Subcutaneous abdominal adipose tissue (tissue), 5 donors: ENCODE measurements around the gene ARHGEF10L.
"Not testable (repeated sequence)": the region's sequence is repeated elsewhere in the genome, so short reads cannot be mapped to it uniquely, and the experiment has no call there.

Source experiments
- H3K27ac ChIP-seq: one replicate; pipeline ENCODE4 v1.7.0; 2013; ENCODE audit warnings: low read depth, mild to moderate bottlenecking, inconsistent platforms, low read length, moderate library complexity
- H3K27me3 ChIP-seq, 5 donors: one replicate each; pipeline ENCODE4 v1.7.0; 2013; ENCODE audit warnings: low read length in 5 of 5, inconsistent platforms in 1 of 5; ENCODE audit not compliant: control insufficient read depth in 5 of 5, insufficient read depth in 4 of 5
- H3K36me3 ChIP-seq, 5 donors: one replicate each; pipeline ENCODE4 v1.7.0; 2013; ENCODE audit warnings: low read length in 5 of 5; ENCODE audit not compliant: control insufficient read depth in 5 of 5, insufficient read depth in 5 of 5
- H3K4me1 ChIP-seq, 5 donors: one replicate each; pipeline ENCODE4 v1.7.0; 2013; ENCODE audit warnings: low read length in 5 of 5, mild to moderate bottlenecking in 3 of 5, moderate library complexity in 1 of 5; ENCODE audit not compliant: control insufficient read depth in 5 of 5, insufficient read depth in 5 of 5
- H3K4me3 ChIP-seq, 5 donors: one replicate each; pipeline ENCODE4 v1.7.0; 2013; ENCODE audit warnings: low read length in 5 of 5, low read depth in 1 of 5
- H3K9ac ChIP-seq, 5 donors: one replicate each; pipeline ENCODE4 v1.7.0; 2013; ENCODE audit warnings: low read length in 5 of 5, mild to moderate bottlenecking in 4 of 5, moderate library complexity in 3 of 5
- H3K9me3 ChIP-seq, 5 donors: one replicate each; pipeline ENCODE4 v1.7.0; 2013; ENCODE audit warnings: low read length in 5 of 5; ENCODE audit not compliant: control insufficient read depth in 5 of 5
- donor health status: healthy.
- donor health status: healthy.
- donor health status: healthy.
- donor health status: healthy.
- donor health status: healthy.

Gene ARHGEF10L

DNA sequence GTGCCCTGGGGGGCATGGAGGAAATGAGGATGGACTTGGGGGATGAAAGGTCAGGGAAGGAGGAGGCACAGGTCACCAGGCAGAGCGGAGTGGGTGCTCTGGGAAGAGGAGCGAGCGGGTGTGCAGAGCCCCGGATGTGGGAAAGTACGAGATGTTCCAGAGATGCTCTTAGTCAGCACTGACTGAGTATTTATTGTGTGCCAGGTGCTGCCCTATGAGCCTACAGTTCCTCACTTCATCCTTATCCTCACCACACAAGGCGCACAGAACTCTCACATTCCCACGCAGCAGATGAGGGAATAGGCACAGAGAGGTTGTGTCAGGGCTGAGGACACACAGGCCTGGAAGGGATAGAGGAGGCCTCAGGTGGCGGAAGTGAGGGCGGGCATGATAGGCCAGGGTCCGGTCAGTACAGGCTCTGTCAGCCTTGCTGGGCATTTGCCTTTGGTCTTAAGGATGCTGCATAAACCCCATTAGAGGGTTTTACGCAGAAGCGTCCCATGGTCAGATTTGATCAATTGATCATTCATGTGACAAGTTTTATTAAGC lies 77.3 kb downstream of the ARHGEF10L start:
- no peaks in the 10 kb centered on the region for H3K9me3 ChIP-seq
- peaks cover 0 to 68% (median 31%) of the 10 kb centered on the region in 5 donors for H3K4me1 ChIP-seq
- H3K27ac ChIP-seq: no peak overlapping the region
- H3K27me3 ChIP-seq: peaks cover 0 to 3% (median 0%) of the 10 kb centered on the region in 5 donors
- H3K36me3 ChIP-seq: peaks cover 0 to 78% (median 32%) of the 10 kb centered on the region in 5 donors
- H3K9ac ChIP-seq: no peak overlapping the region
- H3K4me3 ChIP-seq: no peak overlapping the region

DNA sequence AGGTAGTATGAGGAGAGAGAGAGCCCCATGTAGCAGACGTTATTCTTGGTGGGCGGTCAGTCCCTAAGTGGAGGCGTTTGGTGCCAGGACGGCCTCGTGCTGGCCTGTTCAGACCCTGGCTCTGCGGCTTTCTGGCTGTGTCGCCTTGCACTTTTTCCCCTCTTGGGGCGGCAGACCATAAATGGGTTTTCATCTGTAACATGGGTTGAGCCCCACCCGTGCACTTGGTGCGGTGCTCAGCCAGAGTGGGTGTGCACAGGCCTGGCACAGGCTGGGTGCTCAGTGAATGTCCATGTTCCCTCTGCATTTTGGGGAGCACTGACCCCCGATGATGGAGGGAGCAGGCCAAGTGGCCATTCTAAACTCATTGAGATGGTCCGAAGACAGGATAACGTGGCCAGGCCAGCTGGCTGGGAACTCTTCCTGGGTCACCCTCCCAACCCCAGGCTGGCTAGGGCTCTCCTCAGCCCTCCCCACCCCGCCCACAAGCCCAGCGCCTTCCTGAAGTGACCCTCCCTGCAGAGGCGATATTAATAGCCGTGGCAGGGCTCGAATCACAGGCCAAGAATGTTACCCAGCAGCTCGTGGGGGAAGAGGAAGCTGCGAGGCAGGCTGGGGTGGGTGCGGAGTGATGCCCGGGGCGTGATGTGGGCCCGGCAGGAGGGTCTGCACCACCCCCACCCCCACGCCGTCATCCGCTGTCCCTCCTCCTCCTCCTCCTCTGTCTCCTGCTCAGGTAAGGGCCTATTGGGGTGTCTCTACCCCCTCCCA lies 78.5 kb downstream of the ARHGEF10L start:
- Histone ChIP-seq H3K9ac (peak overlapping the region in 3 of 5 donors; percentile 31 to 52 (median 35)), H3K4me1 (peaks cover 0 to 68% (median 31%) of the 10 kb centered on the region in 5 donors)

DNA sequence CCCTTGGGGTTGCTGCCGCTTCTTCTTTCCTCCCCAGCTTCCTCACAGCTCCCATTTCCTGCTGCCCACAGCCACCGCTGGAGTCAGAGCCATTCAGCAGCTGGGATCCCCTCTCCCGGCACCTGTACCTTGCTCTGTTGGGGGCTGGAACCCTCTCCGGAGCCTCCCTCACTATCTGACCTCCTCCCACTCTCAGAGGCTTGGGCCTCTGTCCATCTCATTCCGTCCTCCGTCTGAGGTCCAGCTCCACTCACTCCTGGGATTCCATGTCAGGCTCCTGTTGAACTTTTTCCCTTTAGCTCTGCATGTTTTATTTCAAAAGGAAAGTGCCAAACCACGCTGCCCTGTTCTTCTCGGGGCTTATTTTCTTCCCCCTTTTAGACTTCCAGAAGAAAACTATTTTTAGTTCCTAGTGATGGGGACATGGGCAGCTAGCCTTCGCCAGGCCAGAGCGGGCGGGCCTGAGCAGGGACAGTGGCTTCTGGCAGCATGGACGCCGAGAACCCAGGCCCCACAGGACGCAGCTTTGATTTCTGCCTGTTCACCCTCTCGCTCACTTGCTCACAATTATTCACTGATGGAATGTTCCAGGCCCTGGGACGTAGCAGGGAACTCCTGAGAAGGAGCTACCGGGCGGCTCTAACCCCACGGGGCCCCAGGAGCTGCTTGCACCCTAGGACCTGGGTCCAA lies 79.2 kb downstream of the ARHGEF10L start:
- Histone ChIP-seq H3K9me3 (no peaks in the 10 kb centered on the region), H3K27ac (no peak overlapping the region), H3K4me1 (peaks cover 0 to 72% (median 25%) of the 10 kb centered on the region in 5 donors), H3K36me3 (peaks cover 0 to 84% (median 44%) of the 10 kb centered on the region in 5 donors), H3K27me3 (peaks cover 0 to 3% (median 0%) of the 10 kb centered on the region in 5 donors), H3K4me3 (peak overlapping the region; percentile 39 to 60 (median 39)), H3K9ac (peak overlapping the region in 3 of 5 donors; percentile 31 to 52 (median 35))

More for the DNA sequence above, 78.5 kb downstream of the ARHGEF10L start:
- H3K36me3 ChIP-seq: peaks cover 0 to 80% (median 42%) of the 10 kb centered on the region in 5 donors
- no peak overlapping the region for H3K27ac ChIP-seq
- H3K4me3 ChIP-seq: peak overlapping the region; percentile 39 to 60 (median 39)
- no peaks in the 10 kb centered on the region for H3K9me3 ChIP-seq
- H3K27me3 ChIP-seq: peaks cover 0 to 3% (median 0%) of the 10 kb centered on the region in 5 donors

DNA sequence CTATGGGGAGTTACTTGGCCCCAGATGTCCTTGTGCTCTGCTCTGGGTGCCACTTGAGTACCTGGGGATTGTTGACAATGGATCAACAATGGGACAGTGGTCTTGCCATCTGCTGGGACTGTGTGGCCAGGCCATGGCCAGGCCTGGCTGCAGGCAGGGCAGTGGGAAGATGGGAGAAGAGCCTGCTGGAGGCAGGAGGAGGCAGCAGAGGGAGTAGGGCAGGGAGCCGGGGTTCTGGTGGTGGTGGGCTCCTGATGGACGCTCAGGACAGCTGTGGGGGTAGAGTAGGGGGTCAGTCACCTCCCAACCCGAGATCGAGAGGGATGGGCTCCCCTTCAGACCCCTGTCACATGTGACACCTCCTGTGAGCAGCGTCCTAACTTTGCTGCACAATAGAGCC lies 81.0 kb downstream of the ARHGEF10L start:
- Histone ChIP-seq H3K9ac (peak overlapping the region in 1 of 5 donors; percentile 35), H3K36me3 (peaks cover 0 to 92% (median 55%) of the 10 kb centered on the region in 5 donors), H3K4me3 (peak overlapping the region in 2 of 5 donors; percentile 6 to 60), H3K27ac (no peak overlapping the region), H3K4me1 (peaks cover 8 to 71% (median 36%) of the 10 kb centered on the region in 5 donors), H3K9me3 (no peaks in the 10 kb centered on the region), H3K27me3 (peaks cover 0 to 3% (median 0%) of the 10 kb centered on the region in 5 donors)

DNA sequence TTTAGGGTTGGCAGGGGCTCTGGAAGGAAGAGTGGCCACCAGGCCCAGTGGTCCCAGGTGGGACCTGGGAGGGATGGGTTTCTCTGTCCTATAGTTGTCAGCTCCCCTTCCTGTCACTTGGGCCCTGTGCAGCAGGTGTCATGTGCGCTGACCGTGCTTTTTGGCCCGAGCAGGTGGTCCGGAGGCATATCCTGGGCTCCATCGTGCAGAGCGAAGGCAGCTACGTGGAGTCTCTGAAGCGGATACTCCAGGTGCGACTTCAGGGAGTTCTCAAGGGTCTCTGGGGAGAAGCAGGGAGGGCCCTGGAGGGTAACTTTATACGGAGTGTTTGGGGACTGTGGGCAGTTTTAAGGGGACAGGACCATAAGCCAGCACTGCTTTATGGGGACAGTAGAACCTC lies 82.2 kb downstream of the ARHGEF10L start:
- H3K27ac ChIP-seq: no peak overlapping the region
- H3K36me3 ChIP-seq: peaks cover 0 to 92% (median 63%) of the 10 kb centered on the region in 5 donors
- H3K27me3 ChIP-seq: no peaks in the 10 kb centered on the region
- H3K4me1 ChIP-seq: peaks cover 8 to 59% (median 25%) of the 10 kb centered on the region in 5 donors
- H3K9me3 ChIP-seq: no peaks in the 10 kb centered on the region
- H3K9ac ChIP-seq: no peak overlapping the region
- H3K4me3 ChIP-seq: no peak overlapping the region

DNA sequence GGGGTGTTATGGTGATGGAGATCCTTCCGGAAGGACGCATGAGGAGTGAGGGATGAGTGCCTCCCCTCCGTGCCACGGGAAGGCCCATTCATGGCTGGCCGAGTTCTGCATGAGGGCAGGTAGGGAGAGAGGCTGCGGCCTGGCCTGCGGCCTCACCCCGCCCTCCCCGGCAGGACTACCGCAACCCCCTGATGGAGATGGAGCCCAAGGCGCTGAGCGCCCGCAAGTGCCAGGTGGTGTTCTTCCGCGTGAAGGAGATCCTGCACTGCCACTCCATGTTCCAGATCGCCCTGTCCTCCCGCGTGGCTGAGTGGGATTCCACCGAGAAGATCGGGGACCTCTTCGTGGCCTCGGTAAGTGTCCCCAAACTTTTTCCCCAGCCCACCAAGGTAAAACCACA lies 83.3 kb downstream of the ARHGEF10L start:
- Histone ChIP-seq H3K27me3 (no peaks in the 10 kb centered on the region), H3K27ac (no peak overlapping the region), H3K9me3 (no peaks in the 10 kb centered on the region), H3K36me3 (peaks cover 0 to 92% (median 69%) of the 10 kb centered on the region in 5 donors), H3K4me1 (peaks cover 8 to 51% (median 21%) of the 10 kb centered on the region in 5 donors), H3K9ac (no peak overlapping the region), H3K4me3 (no peak overlapping the region)

DNA sequence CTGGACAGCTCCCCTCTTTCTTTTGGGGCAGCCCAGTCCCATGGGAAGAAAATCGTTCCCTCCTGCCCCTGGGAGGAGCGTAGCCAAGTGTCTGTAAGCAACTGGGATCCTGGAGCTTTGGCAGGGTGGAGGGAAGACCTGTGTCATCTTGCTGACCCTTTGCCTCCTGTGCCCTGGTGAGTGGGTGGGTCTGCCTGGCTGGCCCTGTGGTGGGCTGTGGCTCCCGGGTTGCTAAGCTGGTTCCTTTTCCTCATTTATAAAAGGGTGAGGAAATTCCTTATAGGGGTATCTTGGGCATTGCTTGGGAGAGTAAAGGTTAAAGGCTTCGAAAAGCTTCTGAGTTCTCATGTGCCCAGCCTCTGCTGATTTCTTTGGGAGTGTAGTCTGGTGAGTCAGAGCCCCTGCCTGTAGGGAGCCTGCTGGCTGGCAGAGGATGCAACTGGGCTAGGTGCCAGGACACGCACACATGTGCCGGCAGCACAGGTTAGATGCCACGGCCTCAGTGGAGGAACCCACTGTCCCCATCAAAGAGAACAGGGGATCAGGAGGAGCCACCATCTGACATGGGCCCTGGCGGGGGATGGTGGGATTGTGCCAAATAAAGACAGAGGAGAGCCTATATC lies 85.2 kb downstream of the ARHGEF10L start:
- Histone ChIP-seq H3K27me3 (no peaks in the 10 kb centered on the region), H3K9me3 (no peaks in the 10 kb centered on the region), H3K4me1 (peaks cover 8 to 51% (median 24%) of the 10 kb centered on the region in 5 donors), H3K36me3 (peaks cover 0 to 88% (median 57%) of the 10 kb centered on the region in 5 donors), H3K27ac (peak overlapping the region; percentile 41), H3K4me3 (peak overlapping the region in 1 of 5 donors; percentile 8), H3K9ac (peak overlapping the region in 1 of 5 donors; percentile 16)

DNA sequence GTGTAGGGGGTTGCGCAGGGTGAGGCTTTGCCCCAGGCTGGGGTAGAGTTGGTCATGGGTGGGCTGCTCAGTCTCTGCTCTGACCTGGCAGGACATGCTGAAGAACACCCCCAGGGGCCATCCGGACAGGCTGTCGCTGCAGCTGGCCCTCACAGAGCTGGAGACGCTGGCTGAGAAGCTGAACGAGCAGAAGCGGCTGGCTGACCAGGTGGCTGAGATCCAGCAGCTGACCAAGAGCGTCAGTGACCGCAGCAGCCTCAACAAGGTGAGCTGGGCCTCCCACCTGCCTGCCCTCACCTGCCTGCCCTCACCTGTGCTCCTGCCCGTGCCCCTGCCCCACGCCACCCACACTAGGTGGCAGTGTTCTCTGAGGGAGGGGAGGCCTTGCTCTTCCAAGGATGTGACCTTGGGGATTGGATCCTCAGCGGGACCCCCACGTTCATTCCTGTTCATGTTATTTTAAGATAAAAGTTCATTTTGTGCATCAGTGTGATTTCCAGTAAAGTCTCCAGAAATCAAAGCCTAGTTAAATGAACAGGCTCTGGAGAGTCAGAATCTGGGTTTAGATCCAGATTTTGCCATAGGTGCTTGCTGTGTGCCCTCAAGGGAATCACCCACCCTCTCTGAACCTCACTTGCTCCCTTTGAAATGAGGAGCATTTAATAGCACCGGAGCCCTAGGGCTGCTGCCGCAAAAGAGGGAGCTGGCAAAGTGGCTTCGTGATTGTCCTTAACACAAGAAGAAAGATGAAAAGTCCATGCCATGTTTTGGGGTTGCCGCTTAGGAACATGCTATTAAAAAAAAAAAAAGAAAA lies 87.9 kb downstream of the ARHGEF10L start:
- peaks cover 11 to 65% (median 49%) of the 10 kb centered on the region in 5 donors for H3K4me1 ChIP-seq
- H3K27ac ChIP-seq: no peak overlapping the region

DNA sequence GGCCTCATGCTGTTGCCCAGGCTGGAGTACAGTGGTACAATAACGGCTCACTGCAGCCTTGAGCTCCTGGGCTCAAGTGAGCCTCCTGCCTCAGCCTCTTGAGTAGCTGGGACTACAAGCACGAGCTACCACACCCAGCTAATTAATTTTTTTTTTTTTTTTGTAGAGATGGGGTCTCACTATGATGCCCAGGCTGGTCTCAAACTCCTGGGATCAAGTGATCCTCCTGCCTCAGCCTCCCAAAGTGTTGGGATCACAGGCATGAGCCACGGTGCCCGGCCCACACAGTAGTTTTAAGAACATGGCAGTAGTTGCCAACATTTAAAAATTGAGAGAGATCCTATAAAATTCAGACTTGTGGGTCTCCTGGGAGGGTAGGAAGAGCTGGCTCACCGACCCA lies 89.5 kb downstream of the ARHGEF10L start:
- Histone ChIP-seq H3K4me1 (peaks cover 11 to 70% (median 55%) of the 10 kb centered on the region in 5 donors), H3K36me3 (peaks cover 0 to 70% (median 46%) of the 10 kb centered on the region in 5 donors)
- not testable (repeated sequence) for H3K9ac ChIP-seq, H3K27me3 ChIP-seq, H3K4me3 ChIP-seq, H3K9me3 ChIP-seq, H3K27ac ChIP-seq

More for the DNA sequence above, 87.9 kb downstream of the ARHGEF10L start:
- Histone ChIP-seq H3K4me3 (no peak overlapping the region), H3K36me3 (peaks cover 0 to 74% (median 53%) of the 10 kb centered on the region in 5 donors), H3K27me3 (no peaks in the 10 kb centered on the region), H3K9ac (no peak overlapping the region), H3K9me3 (no peaks in the 10 kb centered on the region)
